Coronary artery (tissue), 2 donors: ENCODE results near the gene FCER1G.
A peak's percentile ranks its signal among the peaks of the same experiment; 100 is the strongest.
"Not testable (repeated sequence)": the region's sequence is repeated elsewhere in the genome, so short reads cannot be mapped to it uniquely, and the experiment has no call there.

Source experiments
- DNase-seq: peaks from one replicate; pipeline ENCODE4 v3.0.0-alpha.2; 2017; ENCODE audit warnings: low spot score
- H3K27ac ChIP-seq, 2 donors: fragments of 200-600 bp; sonication (generic); one replicate each; pipeline ENCODE4 v1.5.1; 2016 to 2019
- H3K4me3 ChIP-seq: fragments of 200-600 bp; sonication (generic); 2 replicates; pipeline ENCODE4 v1.5.1; 2016; ENCODE audit warnings: mild to moderate bottlenecking, moderate library complexity
- TF ChIP-seq, protein P1 (sequence below): fragments of 200-600 bp; sonication (generic); IDR thresholded peaks from one replicate; pipeline ENCODE4 v1.5.1; 2019; ENCODE audit warnings: antibody characterized with exemption

FCER1G gene

DNA sequence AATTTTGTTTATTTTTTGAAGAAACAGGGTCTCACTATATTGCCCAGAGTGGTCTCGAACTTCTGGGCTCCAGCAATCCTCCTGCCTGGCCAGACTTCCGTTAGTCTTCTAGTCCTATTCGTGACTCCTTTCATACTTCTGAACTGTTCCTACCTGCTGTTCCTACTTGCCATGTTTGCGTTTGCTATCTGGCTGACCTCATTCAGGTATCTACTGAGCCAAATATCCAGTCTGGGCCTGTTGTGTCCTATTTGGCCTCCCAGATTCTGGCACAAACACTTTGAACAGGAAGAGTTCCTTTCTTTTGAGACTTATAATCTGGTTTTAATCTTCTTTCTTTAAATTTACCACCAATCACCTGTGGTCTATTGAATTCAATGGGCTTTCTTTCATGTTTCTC, 29.8 kb downstream of the FCER1G start:
- no peak for DNase-seq
- TF ChIP-seq, protein P1, sequence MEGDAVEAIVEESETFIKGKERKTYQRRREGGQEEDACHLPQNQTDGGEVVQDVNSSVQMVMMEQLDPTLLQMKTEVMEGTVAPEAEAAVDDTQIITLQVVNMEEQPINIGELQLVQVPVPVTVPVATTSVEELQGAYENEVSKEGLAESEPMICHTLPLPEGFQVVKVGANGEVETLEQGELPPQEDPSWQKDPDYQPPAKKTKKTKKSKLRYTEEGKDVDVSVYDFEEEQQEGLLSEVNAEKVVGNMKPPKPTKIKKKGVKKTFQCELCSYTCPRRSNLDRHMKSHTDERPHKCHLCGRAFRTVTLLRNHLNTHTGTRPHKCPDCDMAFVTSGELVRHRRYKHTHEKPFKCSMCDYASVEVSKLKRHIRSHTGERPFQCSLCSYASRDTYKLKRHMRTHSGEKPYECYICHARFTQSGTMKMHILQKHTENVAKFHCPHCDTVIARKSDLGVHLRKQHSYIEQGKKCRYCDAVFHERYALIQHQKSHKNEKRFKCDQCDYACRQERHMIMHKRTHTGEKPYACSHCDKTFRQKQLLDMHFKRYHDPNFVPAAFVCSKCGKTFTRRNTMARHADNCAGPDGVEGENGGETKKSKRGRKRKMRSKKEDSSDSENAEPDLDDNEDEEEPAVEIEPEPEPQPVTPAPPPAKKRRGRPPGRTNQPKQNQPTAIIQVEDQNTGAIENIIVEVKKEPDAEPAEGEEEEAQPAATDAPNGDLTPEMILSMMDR: no peak
- no peak overlapping the region for H3K27ac ChIP-seq

DNA sequence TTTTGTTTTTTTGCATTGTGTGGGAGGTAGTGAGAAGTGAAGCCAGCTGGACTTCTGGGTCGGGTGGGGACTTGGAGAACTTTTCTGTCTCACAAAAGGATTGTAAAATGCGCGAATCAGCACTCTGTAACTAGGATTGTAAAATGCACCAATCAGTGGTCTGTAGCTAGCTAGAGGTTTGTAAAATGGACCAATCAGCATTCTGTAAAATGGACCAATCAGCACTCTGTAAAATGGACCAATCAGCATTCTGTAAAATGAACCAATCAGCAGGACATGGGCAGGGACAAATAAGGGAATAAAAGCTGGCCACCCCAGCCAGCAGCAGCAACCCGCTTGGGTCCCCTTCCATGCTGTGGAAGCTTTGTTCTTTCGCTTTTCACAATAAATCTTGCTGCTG, 35.0 kb downstream of the FCER1G start:
- H3K27ac ChIP-seq, H3K4me3 ChIP-seq, DNase-seq: not testable (repeated sequence)

More for the DNA sequence above, 29.8 kb downstream of the FCER1G start:
- no peak overlapping the region for H3K4me3 ChIP-seq

DNA sequence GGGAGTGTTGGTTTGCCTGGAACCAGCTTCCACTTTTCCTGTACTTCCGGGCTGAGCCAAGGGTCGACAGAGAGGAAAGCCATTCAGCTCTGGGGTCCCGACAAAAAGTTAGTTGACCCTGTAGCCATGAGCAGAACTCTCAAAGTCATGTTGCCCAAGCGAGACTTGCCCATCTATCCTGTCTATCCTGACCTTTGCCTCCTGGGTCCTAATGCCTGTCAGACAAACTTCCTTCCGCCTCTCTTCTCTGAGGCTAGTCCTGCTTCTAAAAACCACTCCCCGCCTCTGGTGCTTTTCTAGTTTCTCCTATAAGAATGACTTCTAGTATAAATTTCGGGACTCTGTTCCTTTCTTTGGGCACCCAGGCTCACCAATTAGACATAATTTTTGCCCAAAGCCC, 35.7 kb downstream of the FCER1G start:
- no peak for DNase-seq
- Histone ChIP-seq H3K27ac (no peak overlapping the region), H3K4me3 (no peak overlapping the region)
- TF ChIP-seq, protein P1: no peak

DNA sequence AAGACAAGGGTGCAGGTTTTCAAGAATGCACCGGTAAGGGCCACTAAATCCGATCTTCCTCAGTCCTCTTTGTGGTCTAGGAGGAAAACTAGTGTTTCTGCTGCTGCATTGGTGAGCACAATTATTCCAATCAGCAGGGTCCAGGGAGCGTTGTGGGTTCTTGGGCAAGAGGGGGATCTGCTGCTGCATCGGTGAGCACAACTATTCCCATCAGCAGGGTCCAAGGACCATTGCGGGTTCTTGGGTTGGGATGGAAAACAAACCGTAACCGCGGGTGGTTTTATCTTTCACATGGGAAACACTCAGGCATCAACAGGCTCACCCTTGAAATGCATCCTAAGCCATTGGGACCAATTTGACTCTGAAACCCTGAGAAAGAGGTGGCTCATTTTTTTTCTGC, 36.5 kb downstream of the FCER1G start:
- no peak for DNase-seq
- TF ChIP-seq, protein P1: no peak
- no peak overlapping the region for H3K27ac ChIP-seq

DNA sequence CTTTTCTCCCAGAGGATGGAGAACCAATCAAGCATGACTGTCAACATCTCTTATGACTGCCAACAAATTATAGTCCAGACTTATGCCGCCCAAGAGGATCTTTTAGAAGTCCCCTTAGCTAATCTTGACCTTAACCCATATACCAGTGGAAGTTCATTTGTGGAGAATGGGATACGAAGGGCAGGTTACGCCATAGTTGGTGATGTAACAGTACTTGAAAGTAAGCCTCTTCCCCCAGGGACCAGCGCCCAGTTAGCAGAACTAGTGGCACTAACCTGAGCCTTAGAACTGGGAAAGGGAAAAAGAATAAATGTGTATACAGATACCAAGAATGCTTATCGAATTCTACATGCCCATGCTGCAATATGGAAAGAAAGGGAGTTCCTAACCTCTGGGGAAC, 40.2 kb downstream of the FCER1G start:
- H3K27ac ChIP-seq, H3K4me3 ChIP-seq, DNase-seq: not testable (repeated sequence)

More for the DNA sequence above, 36.5 kb downstream of the FCER1G start:
- H3K4me3 ChIP-seq: no peak overlapping the region

DNA sequence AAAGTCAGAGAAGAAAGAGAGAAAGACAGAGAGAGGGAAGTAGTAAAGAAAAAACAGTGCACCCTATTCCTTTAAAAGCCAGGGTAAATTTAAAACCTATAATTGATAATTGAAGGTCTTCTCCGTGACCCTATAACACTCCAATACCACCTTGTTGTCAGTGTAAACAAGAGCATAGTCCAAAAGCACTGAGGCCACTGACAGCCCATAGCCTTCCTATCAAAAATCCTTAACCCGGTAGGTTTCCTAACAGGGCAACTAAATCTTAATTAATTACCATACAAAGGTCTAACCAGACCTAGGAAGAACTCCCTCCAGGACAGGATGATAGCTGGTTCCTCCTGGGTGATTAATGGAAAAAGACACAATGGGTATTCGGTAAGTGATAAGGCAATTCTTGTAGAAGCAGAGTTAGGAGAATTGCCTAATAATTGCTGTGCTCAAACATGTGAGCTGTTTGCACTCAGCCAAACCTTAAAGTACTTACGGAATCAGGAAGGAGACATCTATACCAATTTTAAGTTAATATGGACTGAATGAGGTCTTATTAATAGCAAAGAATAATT, 40.9 kb downstream of the FCER1G start:
- H3K27ac ChIP-seq, H3K4me3 ChIP-seq, DNase-seq: not testable (repeated sequence)

DNA sequence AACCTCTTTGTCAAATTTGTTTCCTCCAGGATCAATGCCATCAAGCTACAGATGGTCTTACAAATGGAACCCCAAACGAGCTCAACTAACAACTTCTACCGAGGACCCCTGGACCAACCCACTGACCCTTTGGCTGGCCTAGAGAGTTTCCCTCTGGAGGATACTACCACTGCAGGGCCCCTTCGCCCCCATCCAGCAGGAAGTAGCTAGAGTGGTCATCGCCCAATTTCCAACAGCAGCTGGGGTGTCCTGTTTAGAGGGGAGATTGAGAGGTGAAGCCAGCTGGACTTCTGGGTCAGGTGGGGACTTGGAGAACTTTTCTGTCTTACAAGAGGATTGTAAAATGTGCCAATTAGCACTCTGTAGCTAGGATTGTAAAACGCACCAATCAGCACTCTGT, 42.0 kb downstream of the FCER1G start:
- DNase-seq, H3K4me3 ChIP-seq, H3K27ac ChIP-seq: not testable (repeated sequence)

DNA sequence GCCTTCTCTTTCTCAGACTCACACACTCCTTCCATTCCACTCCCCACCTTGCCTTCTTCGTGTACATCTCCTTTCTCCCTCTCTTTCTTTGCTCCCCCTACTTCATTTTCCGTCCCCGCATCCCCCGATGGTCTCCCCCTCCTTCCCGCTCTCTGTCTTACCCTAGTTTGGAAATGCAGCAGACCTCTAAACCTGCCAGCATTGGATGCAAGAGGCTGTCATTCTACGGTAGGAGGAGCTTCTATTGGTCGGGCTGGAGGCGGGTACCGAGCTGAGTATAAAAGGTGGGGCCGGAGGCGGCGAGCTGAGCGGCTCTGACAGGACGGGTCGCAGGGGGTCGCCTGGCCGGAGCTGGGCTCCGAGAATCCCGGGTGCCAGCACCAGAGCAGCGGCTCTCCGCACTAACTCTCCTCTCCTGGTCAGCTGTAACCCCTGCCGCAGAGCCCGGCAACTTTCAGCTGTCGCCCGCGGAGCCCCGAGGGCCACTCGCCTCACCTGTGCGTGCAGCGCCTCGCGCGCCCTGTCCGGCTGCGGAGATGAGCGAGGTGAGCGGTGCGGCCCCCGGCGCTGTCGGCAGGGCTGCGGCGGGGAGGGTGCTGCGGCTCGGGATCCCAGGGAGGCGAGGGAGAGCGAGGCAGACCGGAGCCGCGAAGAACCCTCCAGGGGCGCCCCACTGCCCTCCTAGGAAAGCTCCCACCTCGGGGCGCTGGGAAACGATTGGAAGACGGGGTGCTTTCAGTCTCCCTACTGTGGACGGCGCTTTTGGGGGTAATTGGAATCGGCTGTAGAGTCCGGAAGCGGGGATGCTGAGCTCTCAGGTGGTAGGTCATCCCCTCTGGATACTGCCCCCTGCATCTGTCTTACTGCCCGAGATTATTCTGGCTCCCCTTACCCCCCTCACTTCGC, 43.6 kb downstream of the FCER1G start, which contains the start of gene PCP4L1:
Gene PCP4L1, plus strand, starts transcription at position 307 of the 906 bp plus-strand sequence. Its CDS starts 230 bp downstream, at position 537.
- no peak for DNase-seq
- Histone ChIP-seq H3K4me3 (peak within 1 kb of the TSS; percentile 70), H3K27ac (no peak within 1 kb of the TSS)
- TF ChIP-seq, protein P1: no peak

DNA sequence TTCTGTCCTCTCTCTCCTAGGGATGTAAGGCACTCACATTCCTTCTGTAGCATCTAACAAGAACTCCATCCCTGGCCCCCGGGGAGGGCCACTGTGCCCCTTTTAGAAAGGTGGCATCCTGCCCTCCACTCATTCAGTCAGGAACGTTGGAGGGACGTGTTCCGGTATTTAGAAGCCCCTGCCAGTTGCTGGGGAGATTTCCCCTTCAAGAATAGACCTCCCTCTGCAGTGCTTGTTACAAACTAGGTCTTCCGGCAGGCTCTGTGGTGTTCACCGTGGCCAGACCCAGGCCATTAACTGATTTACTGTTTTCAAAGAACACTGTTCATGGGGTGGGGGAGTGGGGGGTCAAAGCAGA, 44.2 kb downstream of the FCER1G start:
- Histone ChIP-seq H3K27ac (no peak overlapping the region), H3K4me3 (peak overlapping the region; percentile 70)
- TF ChIP-seq, protein P1: no peak
- no peak for DNase-seq
